Superior temporal gyrus (tissue), 1 donor: ENCODE results near the gene TNXB.
"Not testable (repeated sequence)": the region's sequence is repeated elsewhere in the genome, so short reads cannot be mapped to it uniquely, and the experiment has no call there.

Source experiments
- DNase-seq: peaks from one replicate; pipeline ENCODE4 v3.0.0-alpha.2; 2016; ENCODE audit errors: extremely low spot score

The TNXB gene

GRCh38 chr6:32064706-32065105, 44.4 kb downstream of the TNXB start:
- no peak for DNase-seq

GRCh38 chr6:32060966-32061655, 48.0 kb downstream of the TNXB start:
- no peak for DNase-seq

- no peak for DNase-seq
Observed at GRCh38 chr6:32058511-32058963, 50.6 kb downstream of the TNXB start.

- no peak for DNase-seq
Observed at GRCh38 chr6:32057966-32058365, 51.2 kb downstream of the TNXB start.

GRCh38 chr6:32056254-32056653, 52.9 kb downstream of the TNXB start:
- no peak for DNase-seq

- DNase-seq = not testable (repeated sequence)
Observed at GRCh38 chr6:32055756-32056155, 53.4 kb downstream of the TNXB start.

GRCh38 chr6:32053314-32053713, 55.8 kb downstream of the TNXB start:
- DNase-seq = not testable (repeated sequence)

GRCh38 chr6:32052626-32053025, 56.5 kb downstream of the TNXB start:
- DNase-seq = not testable (repeated sequence)

GRCh38 chr6:32050562-32050961, 58.6 kb downstream of the TNXB start:
- no peak for DNase-seq

GRCh38 chr6:32049736-32050135, 59.4 kb downstream of the TNXB start:
- not testable (repeated sequence) for DNase-seq

GRCh38 chr6:32049149-32049548, 60.0 kb downstream of the TNXB start:
- DNase-seq = not testable (repeated sequence)

- DNase-seq = peak; percentile 69
Observed at GRCh38 chr6:32047855-32048766, 61.0 kb downstream of the TNXB start.

GRCh38 chr6:32047539-32047854, 61.6 kb downstream of the TNXB start:
- DNase-seq = no peak

- no peak for DNase-seq
Observed at GRCh38 chr6:32047084-32047478, 62.1 kb downstream of the TNXB start.

GRCh38 chr6:32046450-32047083, 62.6 kb downstream of the TNXB start:
- DNase-seq = no peak

GRCh38 chr6:32045811-32046449, 63.2 kb downstream of the TNXB start:
- no peak for DNase-seq

- DNase-seq = not testable (repeated sequence)
Observed at GRCh38 chr6:32044916-32045315, 64.2 kb downstream of the TNXB start.

- DNase-seq = not testable (repeated sequence)
Observed at GRCh38 chr6:32043589-32044380, 65.4 kb downstream of the TNXB start.

GRCh38 chr6:32042276-32042675, 66.9 kb downstream of the TNXB start:
- DNase-seq = not testable (repeated sequence)

GRCh38 chr6:32041385-32041784, 67.8 kb downstream of the TNXB start:
- DNase-seq = not testable (repeated sequence)

GRCh38 chr6:32041050-32041321, 68.2 kb downstream of the TNXB start:
- not testable (repeated sequence) for DNase-seq
